ENCODE data around the gene RPS6KL1.

RPS6KL1 gene

DNA sequence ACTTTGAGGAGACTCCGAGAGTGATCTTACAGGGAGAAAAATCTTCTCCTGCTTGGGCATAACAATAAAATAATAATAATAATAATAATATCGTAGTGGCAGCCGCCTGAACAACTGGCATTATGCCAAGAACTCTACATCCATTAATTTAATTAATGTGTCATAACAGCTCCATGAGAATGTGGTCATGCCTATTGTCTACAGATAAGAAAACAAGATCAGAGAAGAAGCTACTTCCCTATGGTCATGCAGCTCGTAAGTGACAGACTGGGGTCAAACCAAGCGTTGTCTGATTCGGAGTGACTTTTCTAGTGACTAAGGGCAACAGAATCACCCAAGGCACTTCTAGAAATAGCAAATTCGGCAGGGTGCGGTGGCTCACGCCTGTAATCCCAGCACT, 58.9 kb downstream of the RPS6KL1 start:
- Mint-ChIP-seq H3K27ac (no peak overlapping the region), H3K4me3 (no peak overlapping the region), H3K36me3 (ENCODE audit: low read depth) (no peaks in the 10 kb centered on the region), H3K27me3 (peaks cover 2% of the 10 kb centered on the region), H3K4me1 (ENCODE audit: low read depth) (peaks cover 38% of the 10 kb centered on the region), H3K9me3 (no peaks in the 10 kb centered on the region)
- intact Hi-C loops (cut with micrococcal nuclease), result no loop called here

DNA sequence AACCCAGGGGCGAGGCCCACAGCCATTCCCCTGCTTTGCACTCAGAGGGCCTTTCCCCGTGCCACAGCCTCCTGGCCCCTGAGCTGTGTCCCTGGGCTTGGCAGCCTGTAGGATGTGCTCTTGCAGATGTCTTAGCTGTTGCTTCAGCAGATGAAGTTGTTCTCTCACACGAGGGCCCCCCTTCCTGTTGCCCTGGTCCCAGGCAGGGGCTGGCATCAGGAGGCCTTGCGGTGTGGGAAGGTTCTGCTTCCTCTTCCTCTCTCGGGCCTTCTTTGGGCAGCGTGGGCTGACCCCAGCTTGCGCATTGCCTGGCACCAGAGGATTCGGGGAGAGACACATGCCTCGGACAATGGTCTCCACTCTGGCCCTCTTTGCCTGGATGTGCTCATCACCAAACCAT, 59.8 kb downstream of the RPS6KL1 start:
- Mint-ChIP-seq H3K4me1 (ENCODE audit: low read depth) (peaks cover 38% of the 10 kb centered on the region), H3K36me3 (ENCODE audit: low read depth) (no peaks in the 10 kb centered on the region), H3K9me3 (no peaks in the 10 kb centered on the region), H3K27me3 (peaks cover 2% of the 10 kb centered on the region), H3K4me3 (peak overlapping the region; percentile 37), H3K27ac (peak overlapping the region; percentile 84)
- intact Hi-C loops (cut with micrococcal nuclease), result loop anchor here (2.0 kb wide), 1 partner anchor 14 kb away; the partner anchor contains the start of gene PROX2

GRCh38 chr14:74861734-74862090, 61.3 kb downstream of the RPS6KL1 start:
- Mint-ChIP-seq H3K27ac (peak overlapping the region; percentile 84), H3K4me1 (ENCODE audit: low read depth) (peaks cover 28% of the 10 kb centered on the region), H3K27me3 (peaks cover 2% of the 10 kb centered on the region), H3K9me3 (no peaks in the 10 kb centered on the region), H3K36me3 (ENCODE audit: low read depth) (no peaks in the 10 kb centered on the region), H3K4me3 (no peak overlapping the region)
- intact Hi-C loops (cut with micrococcal nuclease), result loop anchor here (1.0 to 2.0 kb wide), 3 partner anchors 15 to 227 kb away; partner anchors contain the start of gene PROX2

DNA sequence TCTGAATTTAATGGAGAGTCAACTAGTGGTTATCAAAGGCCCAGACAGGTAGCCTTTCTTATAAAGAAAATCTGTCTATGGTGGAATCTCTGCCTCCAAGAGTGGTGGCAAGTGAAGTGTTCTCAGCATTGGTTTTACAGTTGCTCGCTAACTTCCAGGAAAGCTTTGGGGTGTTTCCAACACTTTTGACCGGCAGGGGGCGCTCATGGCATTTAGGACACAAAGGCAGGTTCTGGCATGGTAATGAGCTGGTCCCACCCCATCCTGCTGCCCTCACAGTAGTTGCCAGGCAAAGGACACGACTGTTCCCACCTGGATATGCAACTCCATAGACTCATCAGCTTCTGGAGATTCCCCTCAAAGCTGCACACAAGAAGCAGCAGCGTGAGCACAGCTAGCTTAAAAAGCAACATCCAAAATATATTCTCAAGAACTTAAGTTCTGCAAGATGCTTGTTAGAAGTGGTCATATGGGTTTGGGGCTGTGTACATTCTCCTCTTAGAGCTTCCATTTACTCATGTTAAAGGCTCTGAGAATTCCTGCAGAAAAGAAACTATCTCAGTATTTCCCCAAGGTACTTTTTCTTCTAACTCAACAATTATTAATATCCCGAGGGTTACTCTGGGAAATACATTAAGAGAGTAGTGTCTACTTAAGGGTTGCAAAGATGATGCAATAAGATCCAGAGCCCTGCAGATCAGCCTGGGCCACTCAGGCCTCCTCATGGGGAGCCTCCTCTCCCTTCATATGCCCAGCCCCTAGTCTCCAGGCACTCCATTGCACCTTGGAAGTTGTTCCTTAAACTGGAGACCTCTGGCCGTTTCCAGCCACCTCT, 61.9 kb downstream of the RPS6KL1 start:
- Mint-ChIP-seq H3K27ac (no peak overlapping the region), H3K27me3 (no peaks in the 10 kb centered on the region), H3K36me3 (ENCODE audit: low read depth) (no peaks in the 10 kb centered on the region), H3K9me3 (no peaks in the 10 kb centered on the region), H3K4me1 (ENCODE audit: low read depth) (peaks cover 22% of the 10 kb centered on the region), H3K4me3 (no peak overlapping the region)
- intact Hi-C loops (cut with micrococcal nuclease), result loop anchor here (1.0 to 2.0 kb wide), 2 partner anchors 44 to 228 kb away; no protein-coding TSS in a partner anchor

DNA sequence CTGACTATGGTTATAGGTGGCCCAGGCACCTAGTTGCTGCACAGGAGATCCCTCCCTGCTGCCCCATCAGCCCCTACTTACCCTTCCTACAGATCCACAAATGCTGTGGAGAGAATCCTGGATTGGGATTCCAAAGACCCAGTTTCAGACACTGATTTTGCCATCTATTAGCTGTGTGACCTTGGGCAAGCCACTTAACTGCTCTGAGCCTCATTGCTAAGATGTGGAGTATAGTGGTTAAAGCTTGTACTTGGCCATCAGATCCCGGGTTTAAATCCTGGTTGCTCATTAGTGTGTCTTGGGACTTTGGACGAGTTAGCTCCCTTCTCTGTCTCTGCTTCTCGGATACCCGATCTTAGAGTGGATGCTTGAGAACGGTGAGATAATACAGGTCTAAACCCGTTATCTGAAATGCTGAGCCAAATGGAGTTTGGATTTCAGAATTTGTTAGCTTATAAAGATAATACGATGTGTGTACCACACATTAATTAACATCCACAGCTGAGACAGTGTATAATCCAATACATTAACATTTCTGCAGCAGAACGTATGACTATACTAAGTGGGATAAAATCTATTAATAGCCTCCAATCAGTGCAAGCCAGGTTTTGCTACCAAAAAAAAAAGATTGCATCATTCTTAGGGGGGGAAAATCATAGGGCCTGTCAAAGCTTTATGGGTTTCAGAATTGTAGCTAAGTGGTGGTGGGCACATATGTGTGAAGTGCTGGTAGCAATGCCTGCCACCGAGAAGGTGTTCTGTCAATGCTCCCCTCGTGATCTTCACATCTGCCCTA, 63.1 kb downstream of the RPS6KL1 start:
- Mint-ChIP-seq H3K4me1 (ENCODE audit: low read depth) (peaks cover 22% of the 10 kb centered on the region), H3K4me3 (no peak overlapping the region), H3K27me3 (no peaks in the 10 kb centered on the region), H3K36me3 (ENCODE audit: low read depth) (no peaks in the 10 kb centered on the region), H3K9me3 (no peaks in the 10 kb centered on the region), H3K27ac (no peak overlapping the region)
- intact Hi-C loops (cut with micrococcal nuclease), result loop anchor here (2.0 kb wide), 1 partner anchor 229 kb away; no protein-coding TSS in a partner anchor

DNA sequence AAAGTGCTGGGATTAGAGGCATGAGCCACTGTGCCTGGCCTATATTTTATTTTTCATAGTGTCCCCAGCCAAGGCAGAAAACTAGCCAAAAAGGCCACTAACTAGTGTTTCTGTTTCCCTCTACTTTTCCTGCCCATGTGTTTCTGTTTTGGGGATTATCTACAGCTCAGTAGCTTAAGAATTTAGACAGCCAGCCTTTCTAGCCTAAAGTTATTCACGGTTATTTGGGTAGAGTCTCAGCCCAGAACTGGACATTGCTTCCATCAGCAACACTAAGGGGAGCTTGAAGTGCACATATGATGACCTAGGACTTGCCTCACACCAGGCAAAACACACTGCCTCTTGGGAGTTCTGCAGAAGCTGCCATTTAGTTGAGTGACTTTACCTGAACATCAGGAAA, 65.0 kb downstream of the RPS6KL1 start:
- Mint-ChIP-seq H3K27ac (no peak overlapping the region), H3K36me3 (ENCODE audit: low read depth) (no peaks in the 10 kb centered on the region), H3K4me3 (no peak overlapping the region)

GRCh38 chr14:74856366-74856765, 66.7 kb downstream of the RPS6KL1 start:
- Mint-ChIP-seq H3K4me1 (ENCODE audit: low read depth) (no peaks in the 10 kb centered on the region), H3K9me3 (no peaks in the 10 kb centered on the region), H3K4me3 (no peak overlapping the region), H3K27me3 (no peaks in the 10 kb centered on the region), H3K36me3 (ENCODE audit: low read depth) (no peaks in the 10 kb centered on the region), H3K27ac (no peak overlapping the region)
- intact Hi-C loops (cut with micrococcal nuclease), result no loop called here

More for the DNA sequence above, 65.0 kb downstream of the RPS6KL1 start:
- no peaks in the 10 kb centered on the region for H3K27me3 Mint-ChIP-seq
- H3K4me1 Mint-ChIP-seq (ENCODE audit: low read depth), result peaks cover 13% of the 10 kb centered on the region
- intact Hi-C loops (cut with micrococcal nuclease), result no loop called here
- no peaks in the 10 kb centered on the region for H3K9me3 Mint-ChIP-seq

DNA sequence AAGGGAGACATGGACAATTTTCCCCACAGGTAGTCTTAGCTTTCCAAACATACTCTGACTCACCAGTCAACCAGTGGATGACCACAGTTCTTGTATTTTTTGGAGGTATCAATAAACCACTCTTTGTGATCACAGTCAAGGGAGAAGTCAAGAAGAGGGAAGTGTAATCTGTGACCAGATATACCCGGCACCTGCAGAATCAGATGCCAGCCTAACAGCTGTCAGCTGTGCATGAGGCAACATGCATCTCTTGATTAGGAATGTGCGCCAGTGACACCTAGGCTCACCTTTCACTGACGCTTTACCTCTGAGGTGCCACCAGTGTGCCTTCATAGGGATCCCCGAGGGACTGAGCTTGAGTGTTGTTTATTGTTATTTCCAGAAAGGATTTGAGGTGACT, 67.1 kb downstream of the RPS6KL1 start:
- Mint-ChIP-seq H3K9me3 (no peaks in the 10 kb centered on the region), H3K4me3 (no peak overlapping the region), H3K27ac (no peak overlapping the region), H3K27me3 (no peaks in the 10 kb centered on the region), H3K4me1 (ENCODE audit: low read depth) (no peaks in the 10 kb centered on the region), H3K36me3 (ENCODE audit: low read depth) (no peaks in the 10 kb centered on the region)
- intact Hi-C loops (cut with micrococcal nuclease), result no loop called here

GRCh38 chr14:74855021-74855420, 68.0 kb downstream of the RPS6KL1 start:
- intact Hi-C loops (cut with micrococcal nuclease), result no loop called here
- H3K36me3 Mint-ChIP-seq (ENCODE audit: low read depth), result no peaks in the 10 kb centered on the region
- no peaks in the 10 kb centered on the region for H3K4me1 Mint-ChIP-seq (ENCODE audit: low read depth)
- no peaks in the 10 kb centered on the region for H3K9me3 Mint-ChIP-seq
- H3K27ac Mint-ChIP-seq, result no peak overlapping the region
- H3K4me3 Mint-ChIP-seq, result no peak overlapping the region
- no peaks in the 10 kb centered on the region for H3K27me3 Mint-ChIP-seq
